ENCODE data around the gene GLTP.
"Not testable (repeated sequence)": the region's sequence is repeated elsewhere in the genome, so short reads cannot be mapped to it uniquely, and the experiment has no call there.

Gene GLTP

GRCh38 chr12:109878749-109879148 is 1.6 kb downstream of the GLTP start:
- DNase-seq (ENCODE audit: low read depth in 4 of 4, low spot score in 1 of 4), result no peak

- DNase-seq (ENCODE audit: low read depth in 4 of 4, low spot score in 1 of 4), result no peak
These were observed 2.1 kb downstream of the GLTP start for GRCh38 chr12:109878247-109878625.

GRCh38 chr12:109877504-109878246 is 2.7 kb downstream of the GLTP start:
- DNase-seq (ENCODE audit: low read depth in 4 of 4, low spot score in 1 of 4), result no peak

GRCh38 chr12:109876406-109876805 is 3.9 kb downstream of the GLTP start:
- DNase-seq (ENCODE audit: low read depth in 4 of 4, low spot score in 1 of 4), result no peak

GRCh38 chr12:109875572-109876131 is 4.7 kb downstream of the GLTP start:
- DNase-seq (ENCODE audit: low read depth in 4 of 4, low spot score in 1 of 4), result no peak

GRCh38 chr12:109873653-109874052 is 6.7 kb downstream of the GLTP start:
- no peak for DNase-seq (ENCODE audit: low read depth in 4 of 4, low spot score in 1 of 4)

DNA sequence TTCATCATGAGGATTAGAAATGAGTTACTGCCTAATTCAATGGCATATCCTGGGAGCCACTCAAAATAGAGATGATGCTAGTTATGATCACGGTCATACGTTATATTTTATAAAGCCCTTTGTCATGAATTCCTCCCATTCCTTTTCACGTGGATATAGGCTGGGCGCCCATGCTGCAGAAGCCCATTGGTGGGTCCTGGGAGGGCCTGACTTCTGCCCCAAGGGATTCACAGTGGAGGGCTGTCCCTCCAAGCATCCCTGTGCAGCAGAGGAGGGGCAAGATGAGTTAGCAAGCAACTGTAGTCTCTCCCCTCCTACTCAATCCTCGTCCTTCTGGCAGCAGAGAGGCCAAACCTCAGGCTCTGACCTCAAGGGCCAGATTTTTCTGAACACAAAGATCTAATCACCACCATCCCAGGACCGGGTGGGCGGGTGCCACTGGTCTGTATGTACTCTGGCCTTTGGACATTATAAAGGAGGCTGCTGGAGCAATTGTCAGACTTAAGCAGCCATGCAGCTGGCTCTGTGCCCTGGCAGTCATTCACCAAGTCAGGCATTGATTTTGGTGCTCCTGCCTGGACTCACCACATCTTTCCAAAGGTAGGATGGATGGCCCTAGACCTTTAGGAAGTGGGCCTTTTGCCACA is 8.6 kb downstream of the GLTP start:
- DNase-seq (ENCODE audit: low read depth in 4 of 4, low spot score in 1 of 4), result no peak

- DNase-seq (ENCODE audit: low read depth in 4 of 4, low spot score in 1 of 4), result no peak
These were observed 9.7 kb downstream of the GLTP start for GRCh38 chr12:109870648-109871047.

- DNase-seq (ENCODE audit: low read depth in 4 of 4, low spot score in 1 of 4), result no peak
These were observed 11.9 kb downstream of the GLTP start for GRCh38 chr12:109868182-109869051.

DNA sequence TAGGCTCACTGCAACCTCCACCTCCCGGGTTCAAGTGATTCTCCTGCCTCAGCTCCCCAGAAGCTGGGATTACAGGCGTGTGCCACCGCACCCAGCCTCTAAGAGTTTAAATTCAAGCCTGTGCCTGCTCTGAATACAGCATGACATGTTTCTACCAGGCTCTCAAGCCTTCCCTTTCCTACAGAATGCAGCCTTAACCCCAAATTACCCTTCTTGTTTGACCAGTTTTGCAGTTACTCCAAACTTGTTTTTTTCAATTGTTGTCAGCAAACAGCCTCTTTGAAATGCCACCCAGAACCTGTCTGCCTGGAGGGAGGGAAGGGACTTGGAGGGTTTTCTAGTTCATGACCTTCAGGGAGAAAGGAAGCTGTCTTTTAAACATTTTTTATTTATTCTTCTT is 15.4 kb downstream of the GLTP start:
- DNase-seq (ENCODE audit: low read depth in 4 of 4, low spot score in 1 of 4), result no peak

GRCh38 chr12:109863847-109864712 is 16.3 kb downstream of the GLTP start:
- DNase-seq (ENCODE audit: low read depth in 4 of 4, low spot score in 1 of 4), result no peak

DNA sequence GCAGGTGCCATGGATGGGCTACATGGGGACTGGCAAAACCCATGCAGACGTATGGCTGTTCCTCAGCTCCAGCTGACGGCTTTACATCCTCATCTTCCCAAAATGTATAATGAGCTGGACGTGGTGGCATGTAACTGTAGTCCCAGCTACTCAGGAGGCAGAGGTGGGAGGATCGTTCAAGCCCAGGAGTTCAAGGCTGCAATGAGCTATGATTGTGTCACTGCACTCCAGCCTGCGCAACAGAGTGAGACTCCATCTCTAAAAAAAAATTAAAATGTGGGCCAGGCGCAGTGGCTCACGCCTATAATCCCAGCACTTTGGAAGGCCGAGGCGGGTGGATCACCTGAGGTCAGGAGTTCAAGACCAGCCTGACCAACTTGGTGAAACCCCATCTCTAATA is 17.9 kb downstream of the GLTP start:
- DNase-seq (ENCODE audit: low read depth in 4 of 4, low spot score in 1 of 4), result not testable (repeated sequence)

GRCh38 chr12:109861689-109862314 is 18.5 kb downstream of the GLTP start:
- no peak for DNase-seq (ENCODE audit: low read depth in 4 of 4, low spot score in 1 of 4)

- no peak for DNase-seq (ENCODE audit: low read depth in 4 of 4, low spot score in 1 of 4)
These were observed 19.4 kb downstream of the GLTP start for GRCh38 chr12:109860977-109861376.

GRCh38 chr12:109858764-109859163 is 21.6 kb downstream of the GLTP start:
- DNase-seq (ENCODE audit: low read depth in 4 of 4, low spot score in 1 of 4), result no peak

GRCh38 chr12:109857715-109858114 is 22.6 kb downstream of the GLTP start:
- DNase-seq (ENCODE audit: low read depth in 4 of 4, low spot score in 1 of 4), result no peak

DNA sequence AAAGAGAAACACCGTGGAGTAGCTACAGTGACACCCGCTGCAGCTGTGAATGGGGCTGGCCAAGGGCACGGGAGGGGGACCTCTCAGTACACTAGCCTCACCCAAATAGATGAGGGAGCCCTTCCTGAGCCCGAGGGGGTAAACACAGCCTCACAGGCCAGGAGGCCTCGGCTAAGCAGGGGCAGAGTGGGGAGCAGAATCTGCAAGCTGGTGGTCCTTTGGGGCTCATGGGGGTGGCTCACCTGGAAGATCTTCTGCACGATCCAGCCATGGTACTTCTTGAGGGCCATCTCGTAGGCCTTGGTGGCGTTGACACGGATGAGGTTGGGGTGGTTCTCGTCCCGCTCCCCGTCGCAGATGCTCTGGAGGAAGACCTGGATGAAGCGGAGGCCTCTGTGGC is 25.0 kb downstream of the GLTP start:
- DNase-seq (ENCODE audit: low read depth in 4 of 4, low spot score in 1 of 4), result no peak

DNA sequence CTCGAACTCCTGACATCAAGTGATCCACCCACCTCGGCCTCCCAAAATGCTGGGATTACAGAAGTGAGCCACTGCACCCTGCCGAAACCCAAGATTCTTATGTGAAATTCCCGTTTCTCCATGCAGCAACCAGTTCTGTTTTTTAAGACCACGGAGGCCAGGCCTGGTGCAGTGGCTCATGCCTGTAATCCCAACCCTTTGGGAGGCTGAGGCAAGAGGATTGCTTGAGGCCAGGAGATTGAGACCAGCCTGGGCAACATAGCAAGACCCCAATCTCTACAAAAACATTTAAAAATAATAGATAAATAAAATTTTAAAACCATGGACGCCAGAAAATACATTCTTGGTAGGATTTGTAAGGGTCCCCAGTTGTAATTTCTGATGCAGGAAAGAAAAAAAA is 29.8 kb downstream of the GLTP start:
- DNase-seq (ENCODE audit: low read depth in 4 of 4, low spot score in 1 of 4), result not testable (repeated sequence)

DNA sequence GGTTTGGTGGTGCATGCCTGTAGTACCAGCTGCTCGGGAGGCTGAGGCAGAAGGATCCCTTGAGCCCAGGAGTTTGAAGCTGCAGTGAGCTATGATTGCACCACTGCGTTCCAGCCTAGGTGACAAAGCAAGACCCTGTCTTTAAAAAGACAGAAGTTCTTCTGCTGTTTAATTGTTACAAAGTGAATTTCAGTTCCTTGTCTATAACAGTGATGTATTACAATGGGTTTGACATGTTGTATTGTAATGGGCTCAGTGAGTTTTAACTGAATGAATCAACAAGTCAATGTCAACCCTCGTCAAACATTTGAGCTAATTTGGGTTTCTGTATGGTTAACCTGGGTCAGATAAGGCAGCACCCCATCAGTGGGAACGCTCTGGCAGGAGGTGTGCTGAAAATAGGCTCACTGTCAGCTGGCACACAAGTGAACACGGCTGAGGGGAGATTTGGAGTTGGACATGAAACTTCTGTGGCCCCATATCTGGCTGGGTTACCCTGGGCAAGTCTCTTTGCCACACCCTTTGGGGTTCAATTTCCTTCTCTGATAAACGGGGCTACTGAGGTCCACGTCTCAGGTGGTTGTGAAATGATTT is 33.1 kb downstream of the GLTP start:
- no peak for DNase-seq (ENCODE audit: low read depth in 4 of 4, low spot score in 1 of 4)

- DNase-seq (ENCODE audit: low read depth in 4 of 4, low spot score in 1 of 4), result no peak
These were observed 34.5 kb downstream of the GLTP start for GRCh38 chr12:109845824-109846205.
